ENCODE data around the gene LINS1.

The LINS1 gene

GRCh38 chr15:100547961-100548360, 54.0 kb downstream of the LINS1 start:
- no peak for DNase-seq (ENCODE audit: low read depth)

DNA sequence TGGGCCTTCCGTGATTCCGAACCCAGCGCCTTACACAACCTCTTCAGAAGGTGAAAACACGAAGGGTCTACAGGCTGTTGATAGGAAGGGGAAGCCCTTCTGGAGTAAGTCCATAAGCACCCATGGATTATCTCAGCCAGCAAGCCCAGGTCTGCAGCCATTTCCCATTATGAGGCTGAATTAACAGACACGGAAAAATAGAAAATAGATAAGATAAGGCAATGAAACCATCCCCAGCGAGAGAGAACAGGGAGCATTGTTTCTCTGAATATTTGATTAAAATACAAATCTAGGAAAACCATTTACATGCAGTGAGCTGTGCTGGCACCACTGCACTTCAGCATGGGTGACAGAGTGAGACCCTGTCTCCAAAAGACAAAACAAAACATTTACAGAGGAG, 57.0 kb downstream of the LINS1 start:
- DNase-seq (ENCODE audit: low read depth) = no peak

GRCh38 chr15:100544338-100544841, 57.6 kb downstream of the LINS1 start:
- no peak for DNase-seq (ENCODE audit: low read depth)

GRCh38 chr15:100542290-100542689, 59.7 kb downstream of the LINS1 start:
- no peak for DNase-seq (ENCODE audit: low read depth)

- no peak for DNase-seq (ENCODE audit: low read depth)
These were observed 64.7 kb downstream of the LINS1 start for GRCh38 chr15:100537331-100537730.

- DNase-seq (ENCODE audit: low read depth) = no peak
These were observed 65.3 kb downstream of the LINS1 start for GRCh38 chr15:100536733-100537132.

- no peak for DNase-seq (ENCODE audit: low read depth)
These were observed 68.1 kb downstream of the LINS1 start for GRCh38 chr15:100533886-100534285.

GRCh38 chr15:100531823-100532327, 70.1 kb downstream of the LINS1 start:
- DNase-seq (ENCODE audit: low read depth) = no peak

DNA sequence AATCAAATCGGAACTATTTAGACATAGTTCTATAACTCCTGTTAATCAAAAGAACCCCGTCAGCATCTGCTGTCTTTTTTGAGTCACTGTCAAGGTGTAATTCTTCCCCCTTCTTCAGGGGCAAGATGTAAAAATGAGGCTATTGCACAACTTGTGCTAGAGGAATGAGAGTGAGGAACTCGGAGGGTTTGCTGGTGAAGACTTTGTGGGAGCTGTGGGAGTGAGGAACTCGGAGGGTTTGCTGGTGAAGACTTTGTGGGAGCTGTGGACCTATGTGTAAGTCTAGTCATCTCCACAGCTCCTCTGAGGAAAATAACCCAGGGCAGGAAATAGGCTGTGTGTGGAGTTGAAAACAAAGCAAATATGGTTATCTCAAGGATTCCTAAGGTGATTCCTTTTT, 70.8 kb downstream of the LINS1 start:
- no peak for DNase-seq (ENCODE audit: low read depth)

DNA sequence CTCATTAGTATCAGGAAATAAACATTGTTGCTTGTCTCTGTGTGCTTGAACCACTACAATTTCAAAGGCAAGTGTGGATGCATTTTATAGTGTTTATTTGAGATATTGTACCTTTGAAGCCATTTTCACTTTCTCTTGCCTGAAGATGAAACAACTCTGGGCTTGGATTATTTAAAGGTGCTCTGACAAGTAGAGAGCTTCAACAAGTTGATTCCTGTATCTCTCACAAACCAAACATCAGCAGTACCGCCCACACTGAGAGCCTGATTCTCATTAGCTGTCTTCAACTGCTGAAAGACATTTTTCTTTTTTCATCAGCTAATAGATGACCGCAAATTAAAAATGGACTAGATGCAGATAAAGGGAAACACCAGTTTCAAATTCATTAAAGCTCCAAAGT, 72.4 kb downstream of the LINS1 start:
- no peak for DNase-seq (ENCODE audit: low read depth)

- no peak for DNase-seq (ENCODE audit: low read depth)
These were observed 73.1 kb downstream of the LINS1 start, which contains the start of gene CERS3 for GRCh38 chr15:100528833-100529428. TSS of gene CERS3 (minus strand) at chr15:100528950. CDS start at chr15:100501849, 27,101 bp downstream.

DNA sequence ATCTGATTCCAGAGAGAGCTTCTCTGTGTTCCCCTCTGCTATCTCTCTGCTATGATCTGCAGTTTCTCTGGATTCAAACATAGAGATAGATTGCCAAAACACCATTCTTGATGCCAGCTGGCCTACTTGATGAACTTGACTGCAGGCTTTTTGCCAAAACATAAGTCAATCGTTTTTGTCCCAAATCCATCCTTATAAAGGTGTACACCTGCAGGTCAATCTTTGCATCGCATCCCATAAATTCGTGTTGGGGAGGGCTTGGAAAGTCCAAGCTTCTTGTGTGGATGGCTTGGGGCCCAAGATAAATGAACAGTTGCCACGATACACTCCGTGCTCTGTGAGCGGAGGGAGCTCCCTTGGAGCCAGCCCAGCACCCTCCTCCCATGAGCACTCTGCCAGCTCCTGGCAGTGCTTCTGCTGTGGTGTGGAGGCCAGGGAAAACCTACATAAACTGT, 75.9 kb downstream of the LINS1 start:
- no peak for DNase-seq (ENCODE audit: low read depth)

- DNase-seq (ENCODE audit: low read depth) = no peak
These were observed 76.5 kb downstream of the LINS1 start for GRCh38 chr15:100525436-100525835.

DNA sequence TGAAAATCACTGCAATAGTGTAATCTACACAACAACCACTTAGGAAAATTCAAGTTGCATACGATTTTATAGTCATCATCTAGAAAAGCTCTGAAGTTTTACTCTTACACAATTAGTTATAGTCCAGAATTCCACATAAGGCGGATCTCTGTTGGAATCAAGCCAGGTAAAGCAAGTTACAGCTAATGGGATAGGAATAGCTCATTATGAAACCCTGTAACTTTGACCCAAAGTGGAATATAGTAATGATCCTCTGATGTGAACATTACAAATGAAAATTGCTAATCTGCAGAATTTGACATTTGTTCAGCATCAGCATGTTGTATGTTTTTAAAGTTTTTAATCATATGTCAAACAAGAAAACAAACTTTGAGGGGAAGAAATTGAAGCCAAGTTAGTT, 77.7 kb downstream of the LINS1 start:
- no peak for DNase-seq (ENCODE audit: low read depth)

GRCh38 chr15:100521907-100522306, 80.1 kb downstream of the LINS1 start:
- DNase-seq (ENCODE audit: low read depth) = no peak

GRCh38 chr15:100520132-100520921, 81.7 kb downstream of the LINS1 start:
- no peak for DNase-seq (ENCODE audit: low read depth)

GRCh38 chr15:100517846-100518245, 84.1 kb downstream of the LINS1 start:
- DNase-seq (ENCODE audit: low read depth) = no peak
